GM21528 (cell line): ENCODE measurements around the gene ZNF780B.

ENCODE experiments used
- ATAC-seq: cut with Tn5 transposase; IDR thresholded peaks from one replicate; pipeline ENCODE4 v1.9.1; 2021; ENCODE audit warnings: mild to moderate bottlenecking, moderate library complexity; ENCODE audit not compliant: unreplicated experiment, low FRiP score

ZNF780B gene

GRCh38 chr19:39983695-39984300, 72.2 kb downstream of the ZNF780B start:
- ATAC-seq = no peak

- no peak for ATAC-seq
Measured at GRCh38 chr19:39982883-39983282, 73.1 kb downstream of the ZNF780B start.
